ENCODE measurements around the gene MRPL33.

Gene MRPL33

DNA sequence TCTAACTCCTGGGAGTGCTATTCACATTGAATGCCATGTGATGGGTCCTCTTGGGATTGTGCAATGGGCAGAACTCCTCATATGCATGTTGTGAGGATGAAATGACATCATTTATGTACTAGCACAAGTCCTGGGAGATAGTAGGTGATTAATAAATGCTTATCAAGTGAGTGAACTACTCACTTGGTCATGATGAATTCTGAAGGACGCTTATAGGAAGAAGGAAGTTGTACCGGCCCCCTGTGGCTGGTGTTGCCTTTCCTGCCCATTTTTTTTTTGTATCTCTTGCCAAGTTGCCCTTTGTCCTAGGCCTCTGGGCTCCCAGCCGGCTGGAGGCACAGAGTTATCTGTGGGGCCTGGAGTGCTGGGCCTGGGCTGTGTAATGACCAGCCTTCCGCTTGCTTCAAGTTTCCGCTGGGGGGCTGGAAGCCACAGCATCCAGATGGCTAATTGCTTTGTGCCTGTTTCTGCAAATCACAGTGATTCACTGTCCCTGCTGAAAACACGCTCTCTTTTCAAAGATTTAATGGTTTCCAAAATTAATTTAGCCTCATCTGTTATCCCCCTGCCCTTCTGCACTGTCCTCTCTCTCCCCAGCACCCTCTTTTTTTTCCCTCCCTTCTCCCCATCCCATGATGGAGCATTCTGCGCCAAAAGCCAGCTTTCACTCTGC is 33.7 kb upstream of the MRPL33 start:
- Histone ChIP-seq H3K4ac (ENCODE audit: low read depth in 1 of 2, low read length in 2 of 2) (no peak overlapping the region), H2AFZ (ENCODE audit: low read depth, low read length) (peak overlapping the region; percentile 29), H4K8ac (ENCODE audit: low read length) (no peak overlapping the region), H3K9me3 (ENCODE audit: control insufficient read depth, low read length) (no peaks in the 10 kb centered on the region), H3K18ac (ENCODE audit: low read depth in 1 of 2, low read length in 2 of 2) (peak overlapping the region in 1 of 2 experiments; percentile 54), H3K27me3 (ENCODE audit: control insufficient read depth in 1 of 2, insufficient read depth in 1 of 2, low read length in 2 of 2) (no peaks in the 10 kb centered on the region), H4K91ac (ENCODE audit: low read length) (no peak overlapping the region), H2BK12ac (ENCODE audit: low read length in 2 of 2) (peak overlapping the region in 1 of 2 experiments; percentile 64), H2BK120ac (ENCODE audit: low read depth, low read length) (no peak overlapping the region), H3K9ac (ENCODE audit: low read length) (peak overlapping the region; percentile 71), H3K4me3 (ENCODE audit: insufficient read depth in 1 of 2, low read depth in 1 of 2, low read length in 2 of 2) (no peak overlapping the region), H3K79me1 (replicated peaks; ENCODE audit: low read length, poor library complexity, severe bottlenecking) (no peaks in the 10 kb centered on the region), H3K4me1 (ENCODE audit: control insufficient read depth, insufficient read depth, low read depth, low read length) (peaks cover 6% of the 10 kb centered on the region), H3K23ac (ENCODE audit: low read length in 2 of 2) (no peak overlapping the region), H2AK5ac (ENCODE audit: low read length, severe bottlenecking) (no peak overlapping the region), H3K4me2 (ENCODE audit: low read length, poor library complexity, severe bottlenecking) (no peak overlapping the region), H2BK15ac (ENCODE audit: low read depth, poor library complexity, severe bottlenecking) (no peak overlapping the region), H3K14ac (ENCODE audit: low read length in 2 of 2) (no peak overlapping the region), H2BK5ac (ENCODE audit: low read depth, low read length, poor library complexity, severe bottlenecking) (no peak overlapping the region), H3K36me3 (ENCODE audit: control insufficient read depth in 1 of 2, insufficient read depth in 2 of 2, low read depth in 1 of 2, low read length in 2 of 2) (no peaks in the 10 kb centered on the region), H3K27ac (ENCODE audit: low read length, poor library complexity, severe bottlenecking) (no peak overlapping the region)
- DNase-seq = peak; percentile 83
- 56% methylated on average over 7 of the region's 7 CpGs for WGBS

DNA sequence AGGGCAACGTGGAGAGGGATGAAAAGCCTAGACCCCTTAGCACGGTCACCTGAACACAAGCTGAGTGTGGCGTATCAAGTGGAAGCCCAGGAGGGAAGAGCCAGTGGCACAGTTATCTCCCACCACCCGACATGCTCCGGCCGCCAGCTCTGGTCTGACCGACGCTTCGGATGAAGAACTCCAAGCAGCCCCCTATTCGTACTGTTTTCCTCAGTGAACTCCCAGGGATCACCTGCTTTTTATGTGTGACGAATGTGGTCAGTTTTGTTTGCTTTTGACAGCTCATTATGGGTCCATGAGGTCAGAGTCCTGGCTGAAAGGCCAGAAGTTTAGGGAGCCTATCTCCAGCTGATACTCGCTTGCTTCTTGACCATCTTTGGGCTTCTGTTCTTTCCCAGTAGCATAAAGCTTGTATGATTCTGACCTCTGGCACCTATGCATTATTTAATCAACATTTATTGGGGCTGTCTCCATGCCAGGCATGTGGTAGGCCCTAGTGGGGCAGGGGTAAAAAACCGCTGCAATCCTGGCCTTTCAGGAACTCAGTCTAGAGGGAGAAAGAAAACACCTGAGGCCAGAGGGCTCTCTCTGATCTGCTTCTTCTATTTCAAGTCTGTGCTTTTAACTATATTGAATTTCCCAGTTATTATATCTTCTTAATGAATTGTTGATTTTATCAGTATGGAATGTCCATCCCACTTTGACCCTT is 33.0 kb upstream of the MRPL33 start:
- Histone ChIP-seq H3K4ac (ENCODE audit: low read depth in 1 of 2, low read length in 2 of 2) (no peak overlapping the region), H3K14ac (ENCODE audit: low read length in 2 of 2) (no peak overlapping the region), H2BK12ac (ENCODE audit: low read length in 2 of 2) (peak overlapping the region in 1 of 2 experiments; percentile 64), H3K9ac (ENCODE audit: low read length) (peak overlapping the region; percentile 35), H3K27me3 (ENCODE audit: control insufficient read depth in 1 of 2, insufficient read depth in 1 of 2, low read length in 2 of 2) (no peaks in the 10 kb centered on the region), H3K36me3 (ENCODE audit: control insufficient read depth in 1 of 2, insufficient read depth in 2 of 2, low read depth in 1 of 2, low read length in 2 of 2) (no peaks in the 10 kb centered on the region), H3K4me2 (ENCODE audit: low read length, poor library complexity, severe bottlenecking) (no peak overlapping the region), H3K9me3 (ENCODE audit: control insufficient read depth, low read length) (no peaks in the 10 kb centered on the region), H3K79me1 (replicated peaks; ENCODE audit: low read length, poor library complexity, severe bottlenecking) (no peaks in the 10 kb centered on the region), H2AFZ (ENCODE audit: low read depth, low read length) (peak overlapping the region; percentile 29), H2AK5ac (ENCODE audit: low read length, severe bottlenecking) (no peak overlapping the region), H2BK5ac (ENCODE audit: low read depth, low read length, poor library complexity, severe bottlenecking) (no peak overlapping the region), H2BK15ac (ENCODE audit: low read depth, poor library complexity, severe bottlenecking) (no peak overlapping the region), H2BK120ac (ENCODE audit: low read depth, low read length) (no peak overlapping the region), H4K91ac (ENCODE audit: low read length) (no peak overlapping the region), H3K4me3 (ENCODE audit: insufficient read depth in 1 of 2, low read depth in 1 of 2, low read length in 2 of 2) (no peak overlapping the region), H4K8ac (ENCODE audit: low read length) (no peak overlapping the region), H3K23ac (ENCODE audit: low read length in 2 of 2) (no peak overlapping the region), H3K4me1 (ENCODE audit: control insufficient read depth, insufficient read depth, low read depth, low read length) (peaks cover 6% of the 10 kb centered on the region), H3K18ac (ENCODE audit: low read depth in 1 of 2, low read length in 2 of 2) (peak overlapping the region in 1 of 2 experiments; percentile 54), H3K27ac (ENCODE audit: low read length, poor library complexity, severe bottlenecking) (no peak overlapping the region)
- WGBS = 95% methylated on average over 13 of the region's 13 CpGs
- no peak for DNase-seq

DNA sequence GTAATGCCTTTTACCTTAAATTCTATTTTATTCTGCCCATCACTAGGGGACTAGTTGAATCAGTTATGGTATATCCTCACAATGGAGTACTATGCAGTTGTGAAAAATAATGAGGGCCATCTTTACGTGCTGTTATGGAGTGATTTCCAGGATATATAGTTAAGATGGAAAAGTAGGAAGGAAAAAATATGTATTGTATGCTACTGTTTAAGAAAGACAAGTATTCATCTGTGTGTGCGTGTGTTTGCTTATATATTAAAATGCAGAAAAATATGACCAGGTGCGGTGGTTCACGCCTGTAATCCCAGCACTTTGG is 32.5 kb upstream of the MRPL33 start:
- H3K4me3 ChIP-seq (ENCODE audit: insufficient read depth in 1 of 2, low read depth in 1 of 2, low read length in 2 of 2) = no peak overlapping the region
- H2BK15ac ChIP-seq (ENCODE audit: low read depth, poor library complexity, severe bottlenecking) = no peak overlapping the region
- H3K18ac ChIP-seq (ENCODE audit: low read depth in 1 of 2, low read length in 2 of 2) = no peak overlapping the region
- H2BK12ac ChIP-seq (ENCODE audit: low read length in 2 of 2) = no peak overlapping the region
- H3K4me2 ChIP-seq (ENCODE audit: low read length, poor library complexity, severe bottlenecking) = no peak overlapping the region
- no peak overlapping the region for H3K4ac ChIP-seq (ENCODE audit: low read depth in 1 of 2, low read length in 2 of 2)
- H2BK120ac ChIP-seq (ENCODE audit: low read depth, low read length) = no peak overlapping the region
- H3K27ac ChIP-seq (ENCODE audit: low read length, poor library complexity, severe bottlenecking) = no peak overlapping the region
- 97% methylated on average over 4 of the region's 4 CpGs for WGBS
- H2AK5ac ChIP-seq (ENCODE audit: low read length, severe bottlenecking) = no peak overlapping the region
- DNase-seq = no peak
- no peaks in the 10 kb centered on the region for H3K9me3 ChIP-seq (ENCODE audit: control insufficient read depth, low read length)
- H4K8ac ChIP-seq (ENCODE audit: low read length) = no peak overlapping the region
- no peak overlapping the region for H3K23ac ChIP-seq (ENCODE audit: low read length in 2 of 2)
- H3K4me1 ChIP-seq (ENCODE audit: control insufficient read depth, insufficient read depth, low read depth, low read length) = peaks cover 6% of the 10 kb centered on the region
- H3K79me1 ChIP-seq (replicated peaks; ENCODE audit: low read length, poor library complexity, severe bottlenecking) = no peaks in the 10 kb centered on the region
- no peak overlapping the region for H3K14ac ChIP-seq (ENCODE audit: low read length in 2 of 2)
- H2AFZ ChIP-seq (ENCODE audit: low read depth, low read length) = no peak overlapping the region
- H4K91ac ChIP-seq (ENCODE audit: low read length) = no peak overlapping the region
- no peak overlapping the region for H2BK5ac ChIP-seq (ENCODE audit: low read depth, low read length, poor library complexity, severe bottlenecking)
- no peak overlapping the region for H3K9ac ChIP-seq (ENCODE audit: low read length)
- H3K27me3 ChIP-seq (ENCODE audit: control insufficient read depth in 1 of 2, insufficient read depth in 1 of 2, low read length in 2 of 2) = no peaks in the 10 kb centered on the region
- H3K36me3 ChIP-seq (ENCODE audit: control insufficient read depth in 1 of 2, insufficient read depth in 2 of 2, low read depth in 1 of 2, low read length in 2 of 2) = no peaks in the 10 kb centered on the region

DNA sequence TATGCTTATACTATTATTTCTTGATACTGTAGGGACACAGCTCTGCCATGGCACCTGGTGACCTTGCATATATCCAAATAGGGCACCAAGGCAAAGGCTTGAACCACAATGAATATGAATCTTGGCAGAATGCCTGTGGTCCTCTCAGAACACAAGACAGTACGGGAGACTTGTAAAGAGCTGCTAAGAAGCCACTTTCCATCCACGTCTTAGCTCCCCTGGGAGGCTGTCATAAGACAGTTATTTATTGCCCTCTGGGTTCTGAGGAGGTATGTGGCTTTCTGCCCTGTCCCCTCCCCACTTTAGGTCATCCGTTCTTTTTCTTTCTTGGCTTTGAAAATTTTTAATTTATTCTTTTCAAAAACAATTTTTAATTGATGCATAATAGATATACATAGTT is 29.8 kb upstream of the MRPL33 start:
- Histone ChIP-seq H3K9me3 (ENCODE audit: control insufficient read depth, low read length) (no peaks in the 10 kb centered on the region), H4K91ac (ENCODE audit: low read length) (no peak overlapping the region), H3K36me3 (ENCODE audit: control insufficient read depth in 1 of 2, insufficient read depth in 2 of 2, low read depth in 1 of 2, low read length in 2 of 2) (no peaks in the 10 kb centered on the region), H3K23ac (ENCODE audit: low read length in 2 of 2) (no peak overlapping the region), H2BK120ac (ENCODE audit: low read depth, low read length) (no peak overlapping the region), H2AK5ac (ENCODE audit: low read length, severe bottlenecking) (no peak overlapping the region), H3K4ac (ENCODE audit: low read depth in 1 of 2, low read length in 2 of 2) (no peak overlapping the region), H3K4me2 (ENCODE audit: low read length, poor library complexity, severe bottlenecking) (no peak overlapping the region), H2BK5ac (ENCODE audit: low read depth, low read length, poor library complexity, severe bottlenecking) (no peak overlapping the region), H2AFZ (ENCODE audit: low read depth, low read length) (no peak overlapping the region), H3K4me1 (ENCODE audit: control insufficient read depth, insufficient read depth, low read depth, low read length) (peaks cover 1% of the 10 kb centered on the region), H4K8ac (ENCODE audit: low read length) (no peak overlapping the region), H2BK12ac (ENCODE audit: low read length in 2 of 2) (no peak overlapping the region), H3K27ac (ENCODE audit: low read length, poor library complexity, severe bottlenecking) (no peak overlapping the region), H3K79me1 (replicated peaks; ENCODE audit: low read length, poor library complexity, severe bottlenecking) (no peaks in the 10 kb centered on the region), H3K4me3 (ENCODE audit: insufficient read depth in 1 of 2, low read depth in 1 of 2, low read length in 2 of 2) (no peak overlapping the region), H3K18ac (ENCODE audit: low read depth in 1 of 2, low read length in 2 of 2) (no peak overlapping the region), H3K9ac (ENCODE audit: low read length) (no peak overlapping the region), H2BK15ac (ENCODE audit: low read depth, poor library complexity, severe bottlenecking) (no peak overlapping the region), H3K14ac (ENCODE audit: low read length in 2 of 2) (no peak overlapping the region), H3K27me3 (ENCODE audit: control insufficient read depth in 1 of 2, insufficient read depth in 1 of 2, low read length in 2 of 2) (no peaks in the 10 kb centered on the region)
- 45% methylated on average over 2 of the region's 3 CpGs for WGBS
- DNase-seq = no peak
